NCI-H187 (cell line): Measurements from ENCODE around the gene CD8A.
"Not testable (repeated sequence)": the region's sequence is repeated elsewhere in the genome, so short reads cannot be mapped to it uniquely, and the experiment has no call there.

Source experiments
- DNase-seq, 2 experiments: peaks; one replicate each; lab custom pipeline; 2025; lab: John Stamatoyannopoulos, UW

CD8A gene

GRCh38 chr2:86790676-86791572 lies at the start of gene CD8A:
TSS of gene CD8A (minus strand) at chr2:86790913. CDS start at chr2:86790825, 88 bp downstream.
- DNase-seq = no peak

- DNase-seq = not testable (repeated sequence)
These were observed 49.3 kb upstream of the CD8A start for GRCh38 chr2:86839871-86840548.

- DNase-seq = not testable (repeated sequence)
These were observed 48.7 kb upstream of the CD8A start for GRCh38 chr2:86839455-86839854.

- DNase-seq = not testable (repeated sequence)
These were observed 47.0 kb upstream of the CD8A start for GRCh38 chr2:86837714-86838113.

GRCh38 chr2:86836915-86837695 lies 46.4 kb upstream of the CD8A start:
- not testable (repeated sequence) for DNase-seq

GRCh38 chr2:86835548-86835889 lies 44.8 kb upstream of the CD8A start:
- not testable (repeated sequence) for DNase-seq

- no peak for DNase-seq
These were observed 42.6 kb upstream of the CD8A start for GRCh38 chr2:86833315-86833714.

- DNase-seq = no peak
These were observed 41.8 kb upstream of the CD8A start for GRCh38 chr2:86832334-86833096.

- no peak for DNase-seq
These were observed 40.8 kb upstream of the CD8A start for GRCh38 chr2:86831537-86831936.

- DNase-seq = no peak
These were observed 36.2 kb upstream of the CD8A start for GRCh38 chr2:86826951-86827350.

GRCh38 chr2:86825693-86826381 lies 35.1 kb upstream of the CD8A start:
- DNase-seq = no peak

- DNase-seq = no peak
These were observed 34.5 kb upstream of the CD8A start for GRCh38 chr2:86825036-86825692.

- DNase-seq = no peak
These were observed 32.1 kb upstream of the CD8A start for GRCh38 chr2:86822668-86823345.

- DNase-seq = no peak
These were observed 31.1 kb upstream of the CD8A start for GRCh38 chr2:86821842-86822241.

- DNase-seq = no peak
These were observed 30.6 kb upstream of the CD8A start for GRCh38 chr2:86821306-86821705.

GRCh38 chr2:86818957-86819356 lies 28.2 kb upstream of the CD8A start:
- DNase-seq = no peak

GRCh38 chr2:86818114-86818801 lies 27.5 kb upstream of the CD8A start:
- DNase-seq = no peak

- no peak for DNase-seq
These were observed 24.9 kb upstream of the CD8A start for GRCh38 chr2:86815611-86816010.

GRCh38 chr2:86809481-86810121 lies 18.9 kb upstream of the CD8A start:
- DNase-seq = no peak
